ENCODE measurements around the gene FICD.
"Not testable (repeated sequence)": the region's sequence is repeated elsewhere in the genome, so short reads cannot be mapped to it uniquely, and the experiment has no call there.

Gene FICD

DNA sequence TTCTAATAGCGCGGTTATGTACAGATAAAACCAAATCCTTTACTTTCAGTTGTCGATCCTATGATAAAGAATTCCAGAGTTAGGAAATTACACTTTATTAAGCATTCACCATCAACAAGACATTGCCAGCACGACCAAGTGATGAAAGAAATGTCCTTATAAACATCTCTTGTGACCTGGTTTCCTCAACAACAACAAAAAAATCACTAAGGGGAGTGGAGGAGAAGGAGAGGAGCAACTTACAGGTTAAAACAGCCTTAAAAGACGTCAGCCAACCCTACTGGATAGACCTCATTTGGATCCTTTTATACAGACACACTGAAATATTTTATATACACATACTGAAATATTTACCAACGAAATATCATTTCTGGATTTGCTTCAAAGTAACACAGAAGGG, 23.1 kb downstream of the FICD start:
- no peak for DNase-seq (ENCODE audit: low read depth in 2 of 2)

DNA sequence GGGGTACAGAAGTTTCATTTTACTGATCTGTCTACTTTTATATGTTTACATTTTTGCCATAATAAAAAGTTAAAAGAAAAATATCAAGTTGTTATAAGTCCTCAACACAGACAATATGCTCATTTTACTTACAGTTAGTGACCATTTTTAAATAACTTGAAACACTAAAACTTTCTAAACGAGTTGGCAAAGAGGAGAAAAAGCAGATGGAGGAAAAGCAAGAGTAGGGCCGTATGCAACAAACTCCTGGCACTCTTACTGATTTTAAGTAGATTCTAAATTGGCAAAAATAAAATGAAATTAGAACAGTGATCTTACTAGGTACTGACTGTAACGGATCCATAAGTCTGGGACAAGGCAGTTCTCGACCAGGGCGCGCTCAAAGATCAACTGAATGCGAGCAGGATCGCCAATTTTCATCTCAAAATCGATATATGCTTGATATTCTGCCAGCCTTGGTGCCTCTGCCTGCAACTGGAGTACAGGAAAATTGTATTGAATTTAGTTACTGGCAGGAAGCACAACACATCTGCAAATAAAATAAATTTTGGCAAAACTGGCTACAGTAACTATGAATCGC, 23.6 kb downstream of the FICD start:
- no peak for DNase-seq (ENCODE audit: low read depth in 2 of 2)

DNA sequence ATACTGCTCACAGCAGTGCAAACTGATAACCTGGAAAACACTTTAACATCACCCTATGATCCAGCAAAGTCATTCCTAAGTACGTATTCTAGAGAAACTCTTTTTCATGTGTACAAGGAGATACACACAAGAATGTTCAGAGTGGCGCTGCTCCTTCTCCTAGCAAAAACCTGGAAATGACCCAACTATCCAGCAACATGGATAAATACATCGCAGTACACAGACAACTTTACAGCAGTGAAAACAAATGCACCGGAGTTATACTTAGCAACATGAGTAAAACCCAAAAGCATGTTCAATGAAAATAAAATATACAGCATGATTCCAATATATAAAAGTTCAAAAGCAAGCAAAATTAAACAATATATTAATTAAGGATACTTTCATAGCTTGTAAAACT, 27.2 kb downstream of the FICD start:
- no peak for DNase-seq (ENCODE audit: low read depth in 2 of 2)

DNA sequence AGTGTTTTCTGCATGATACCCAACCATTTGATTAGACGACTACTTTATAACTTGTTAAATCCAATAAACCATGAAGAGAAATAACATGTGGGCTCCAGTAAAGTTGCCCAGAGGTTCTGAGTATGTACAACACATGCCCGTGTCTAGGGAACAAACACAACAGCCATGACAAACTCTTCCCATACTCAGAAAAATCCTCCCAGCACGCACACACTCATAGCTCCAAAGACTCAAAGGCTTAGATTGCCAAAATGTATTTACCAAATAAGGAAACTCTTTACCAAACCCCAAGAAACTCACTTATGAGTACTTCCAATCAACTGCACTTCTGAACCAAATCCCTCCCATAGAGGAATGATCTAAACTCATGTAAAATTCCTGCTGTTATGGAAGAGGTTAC, 28.6 kb downstream of the FICD start:
- no peak for DNase-seq (ENCODE audit: low read depth in 2 of 2)

DNA sequence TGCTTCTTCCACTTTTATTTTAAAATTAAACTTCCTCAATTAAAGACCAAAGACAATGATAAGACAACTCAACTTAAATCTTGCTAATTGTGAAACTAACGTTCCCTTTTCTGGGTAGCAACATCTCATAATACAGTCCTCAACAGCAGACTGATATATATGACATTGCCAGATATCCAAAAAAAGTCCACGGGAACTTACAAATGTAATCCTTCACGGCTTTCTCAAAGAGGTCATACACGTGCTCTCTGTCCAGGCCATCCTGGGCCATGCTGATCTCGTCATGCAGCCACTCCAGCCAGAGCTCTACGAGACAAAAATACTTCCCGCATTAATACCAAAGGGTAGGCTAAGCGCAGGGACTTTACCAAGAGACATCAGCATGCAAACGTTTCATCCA, 32.6 kb downstream of the FICD start:
- no peak for DNase-seq (ENCODE audit: low read depth in 2 of 2)

DNA sequence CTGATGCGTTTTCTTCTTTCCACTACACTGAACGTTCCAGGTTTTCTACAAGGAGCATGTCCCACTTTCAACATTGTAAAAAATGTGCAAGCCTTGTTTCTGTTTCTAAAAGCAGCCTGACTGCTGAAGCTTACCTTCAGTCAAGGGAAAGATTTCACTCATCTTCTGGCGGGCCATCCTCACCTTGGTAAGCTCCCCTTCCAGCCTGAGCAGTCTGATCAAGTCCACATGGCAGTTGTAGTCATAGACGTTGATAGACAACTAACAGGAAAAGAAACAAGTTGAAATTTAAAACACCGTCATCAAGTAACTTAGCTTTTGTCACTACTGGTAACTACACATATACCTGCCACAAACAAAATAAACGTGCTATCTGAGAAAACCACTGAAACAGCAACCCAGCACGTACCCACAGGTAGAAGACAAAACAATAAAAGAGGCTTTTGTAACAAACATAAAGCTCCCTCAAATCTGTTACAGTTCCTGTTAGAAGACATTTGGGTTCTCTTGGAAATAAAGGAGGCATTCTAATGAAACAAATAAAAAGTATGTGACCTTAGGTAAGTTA, 34.0 kb downstream of the FICD start:
- no peak for DNase-seq (ENCODE audit: low read depth in 2 of 2)

DNA sequence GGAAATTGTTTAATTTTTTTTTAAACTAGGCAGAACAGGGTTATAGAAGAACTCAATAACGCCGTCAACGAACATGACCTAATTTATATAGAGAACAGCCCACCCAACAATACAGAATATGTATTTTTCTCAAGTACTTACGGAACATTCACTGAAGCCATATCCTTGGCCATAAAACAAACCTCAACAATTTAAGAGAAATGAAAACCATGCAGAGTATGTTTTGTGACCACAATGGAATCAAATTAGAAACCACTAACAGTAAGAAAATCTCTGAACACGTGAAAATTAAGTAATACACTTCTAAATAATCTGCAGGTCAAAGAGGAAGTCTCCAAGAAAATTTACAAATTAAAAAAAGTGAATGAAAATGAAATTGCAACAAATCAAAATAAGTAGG, 36.5 kb downstream of the FICD start:
- DNase-seq (ENCODE audit: low read depth in 2 of 2): no peak

DNA sequence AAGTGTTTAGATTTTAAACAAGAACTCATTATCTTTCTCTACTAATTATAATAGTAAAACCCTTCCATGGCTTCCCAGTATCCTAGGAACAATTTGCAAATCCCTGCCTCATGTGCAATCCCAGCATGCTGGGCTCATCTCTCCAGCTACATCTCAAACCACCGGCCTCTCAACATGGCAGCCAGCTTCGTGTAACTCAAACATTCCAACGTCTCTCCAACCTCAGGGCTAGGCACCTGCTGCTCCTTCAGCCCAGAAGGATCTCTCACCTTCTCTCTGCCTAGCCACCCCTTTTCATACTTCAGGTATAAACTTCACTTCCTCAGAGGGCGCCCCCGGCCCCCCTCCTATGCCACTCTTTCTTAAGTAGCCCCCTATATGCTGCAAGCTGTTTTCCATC, 38.7 kb downstream of the FICD start:
- DNase-seq (ENCODE audit: low read depth in 2 of 2): no peak

DNA sequence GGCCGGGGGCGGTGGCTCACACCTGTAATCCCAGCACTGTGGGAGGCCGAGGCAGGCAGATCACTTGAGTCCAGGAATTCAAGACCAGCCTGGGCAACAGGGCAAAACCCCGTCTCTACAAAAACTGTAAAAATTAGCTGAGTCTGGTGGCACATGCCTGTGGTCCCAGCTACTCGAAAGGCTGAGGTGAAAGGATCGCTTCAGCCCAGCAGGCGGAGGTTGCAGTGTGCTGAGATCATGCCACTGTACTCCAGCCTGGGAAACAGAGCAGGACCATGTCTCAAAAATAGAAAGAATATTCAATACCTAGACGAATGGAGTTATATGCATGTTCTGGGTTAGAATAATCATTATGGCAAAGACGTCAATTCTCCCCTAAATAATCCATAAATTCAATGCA, 40.3 kb downstream of the FICD start:
- DNase-seq (ENCODE audit: low read depth in 2 of 2): not testable (repeated sequence)

DNA sequence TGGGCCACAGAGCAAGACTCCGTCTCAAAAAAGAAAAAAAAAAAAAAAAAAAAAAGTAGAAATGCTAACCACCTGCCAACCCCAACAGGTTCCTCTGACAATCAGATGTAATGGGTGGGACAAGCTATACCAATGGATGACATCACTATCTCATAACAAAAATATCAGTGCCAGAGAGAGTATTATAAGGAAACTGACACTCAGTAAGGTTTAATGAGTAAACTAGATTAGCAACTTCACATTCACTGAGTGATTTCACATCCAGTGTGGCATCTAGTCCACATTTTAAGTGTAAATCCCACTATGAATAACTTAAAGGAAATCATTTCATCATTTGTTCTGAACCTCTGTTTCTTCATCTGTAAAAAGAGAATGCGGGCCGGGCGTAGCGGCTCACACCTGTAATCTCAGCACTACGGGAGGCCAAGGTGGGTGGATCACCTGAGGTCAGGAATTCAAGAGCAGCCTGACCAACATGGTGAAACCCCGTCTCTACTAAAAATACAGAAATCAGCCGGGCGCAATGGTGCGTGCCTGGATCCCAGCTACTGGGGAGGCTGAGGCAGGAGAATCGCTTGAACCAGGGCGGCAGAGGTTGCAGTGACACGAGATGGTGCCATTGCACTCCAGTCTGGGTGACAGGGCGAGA, 44.1 kb downstream of the FICD start:
- DNase-seq (ENCODE audit: low read depth in 2 of 2): no peak

DNA sequence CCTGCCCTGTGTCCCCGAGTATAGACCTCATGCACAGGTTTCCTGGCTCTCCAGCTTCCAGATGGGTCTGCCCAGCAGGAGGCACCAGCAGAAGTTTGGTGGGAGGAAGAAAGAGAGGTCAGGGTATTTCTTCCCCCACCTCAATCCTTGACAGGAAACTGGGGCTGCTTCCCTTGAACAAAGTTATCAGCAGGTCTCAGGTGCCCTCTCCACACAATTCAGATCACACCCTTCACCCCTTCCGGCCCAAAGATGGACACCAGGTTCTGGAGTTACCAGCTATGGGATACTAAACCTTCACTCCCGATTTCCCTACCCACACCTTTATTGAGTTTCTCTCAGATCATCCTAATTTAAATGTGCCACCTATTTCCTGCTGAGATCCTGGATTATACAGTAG, 44.7 kb downstream of the FICD start:
- no peak for DNase-seq (ENCODE audit: low read depth in 2 of 2)

DNA sequence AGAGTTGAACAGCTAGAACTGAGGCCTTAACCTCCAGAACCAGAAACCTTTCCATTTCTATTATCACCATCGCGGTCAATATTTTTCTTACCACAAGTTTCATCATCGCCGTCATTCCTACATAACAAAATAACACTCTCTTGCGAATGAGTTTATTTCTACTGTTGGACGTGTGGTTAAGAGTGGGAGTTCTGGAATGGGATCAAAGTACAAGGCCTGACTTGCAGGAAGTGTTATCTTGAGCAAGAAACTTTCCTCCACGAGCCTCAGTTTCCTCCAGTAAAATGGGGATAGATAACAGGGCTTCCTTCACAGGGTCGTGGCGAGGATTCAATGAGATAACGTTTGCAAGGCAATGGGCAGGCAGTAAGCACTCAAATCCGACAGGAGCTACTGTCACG, 45.2 kb downstream of the FICD start:
- DNase-seq (ENCODE audit: low read depth in 2 of 2): no peak

DNA sequence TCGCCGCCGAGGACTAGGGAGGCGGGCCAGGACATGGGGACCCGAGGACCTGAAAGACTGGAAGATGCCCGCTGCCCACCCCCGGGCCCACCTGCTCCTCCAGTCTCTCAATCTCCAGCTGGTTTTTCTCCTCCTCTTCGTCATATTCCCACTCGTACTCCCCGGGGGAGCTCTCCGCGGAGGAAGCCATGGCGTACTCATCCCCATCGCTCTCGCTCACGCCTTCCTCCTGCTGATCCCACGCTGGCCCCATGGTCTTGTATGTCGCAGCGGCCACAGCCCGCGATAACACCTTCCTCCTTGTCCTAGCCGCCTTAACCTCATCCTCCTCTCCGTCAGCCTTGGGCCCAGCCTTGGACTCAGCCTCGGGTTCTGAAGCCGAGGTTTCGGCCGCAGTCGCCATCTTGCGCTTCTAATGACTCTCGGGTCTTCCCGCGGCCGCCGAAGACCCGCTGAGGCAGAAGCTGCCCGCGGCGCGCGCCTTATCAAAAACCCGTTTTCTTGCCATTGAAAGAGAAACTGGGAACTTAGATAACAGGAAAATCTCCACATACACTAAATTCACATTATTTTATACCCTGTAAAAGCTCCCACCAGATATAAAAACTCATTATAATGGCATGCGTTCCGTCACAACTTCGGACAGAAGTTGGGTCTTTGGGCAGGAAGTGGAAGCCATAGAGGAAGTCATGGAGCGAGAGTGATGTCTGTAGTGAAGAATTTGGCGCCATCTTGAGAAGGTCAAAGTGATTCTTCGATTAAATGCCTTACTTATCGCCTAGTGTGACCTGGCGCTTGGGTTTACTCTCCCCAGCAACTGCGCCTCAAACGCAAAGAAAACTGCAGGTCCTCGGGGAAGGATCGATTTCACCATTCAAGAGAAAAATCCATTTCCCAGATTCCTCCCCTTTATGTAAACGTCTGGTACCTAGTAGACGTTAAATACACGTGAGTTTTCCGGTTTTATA, 46.0 kb downstream of the FICD start, which contains the start of gene SART3:
TSS of gene SART3 (minus strand) at position 422 of the 968 bp plus-strand sequence. CDS start at position 403, 19 bp downstream.
- peak; percentile 53 to 67 for DNase-seq (ENCODE audit: low read depth in 2 of 2)

DNA sequence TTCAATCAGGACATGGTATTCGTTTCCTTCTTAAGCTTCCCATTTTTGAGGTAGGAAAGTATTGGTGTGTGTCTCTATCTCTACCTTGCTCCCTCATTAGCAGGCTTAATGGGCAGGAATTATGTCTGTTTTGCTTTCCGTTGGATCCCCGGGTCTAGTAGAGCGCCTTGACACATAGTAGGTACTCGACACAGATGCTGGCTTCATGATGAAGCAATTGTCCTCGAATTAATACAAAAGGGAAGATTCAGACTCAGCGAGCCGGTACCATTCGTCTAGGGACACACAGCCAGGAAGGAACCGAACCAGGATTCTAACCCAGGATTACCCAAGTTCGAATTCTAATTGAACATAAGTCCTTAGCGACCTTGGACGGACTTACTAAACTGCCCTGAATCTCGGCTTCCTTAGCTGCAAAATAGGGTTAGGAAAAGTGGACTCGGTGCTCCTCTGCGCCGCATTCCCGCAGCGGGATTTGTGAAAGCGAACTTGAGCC, 46.8 kb downstream of the FICD start:
- DNase-seq (ENCODE audit: low read depth in 2 of 2): no peak

DNA sequence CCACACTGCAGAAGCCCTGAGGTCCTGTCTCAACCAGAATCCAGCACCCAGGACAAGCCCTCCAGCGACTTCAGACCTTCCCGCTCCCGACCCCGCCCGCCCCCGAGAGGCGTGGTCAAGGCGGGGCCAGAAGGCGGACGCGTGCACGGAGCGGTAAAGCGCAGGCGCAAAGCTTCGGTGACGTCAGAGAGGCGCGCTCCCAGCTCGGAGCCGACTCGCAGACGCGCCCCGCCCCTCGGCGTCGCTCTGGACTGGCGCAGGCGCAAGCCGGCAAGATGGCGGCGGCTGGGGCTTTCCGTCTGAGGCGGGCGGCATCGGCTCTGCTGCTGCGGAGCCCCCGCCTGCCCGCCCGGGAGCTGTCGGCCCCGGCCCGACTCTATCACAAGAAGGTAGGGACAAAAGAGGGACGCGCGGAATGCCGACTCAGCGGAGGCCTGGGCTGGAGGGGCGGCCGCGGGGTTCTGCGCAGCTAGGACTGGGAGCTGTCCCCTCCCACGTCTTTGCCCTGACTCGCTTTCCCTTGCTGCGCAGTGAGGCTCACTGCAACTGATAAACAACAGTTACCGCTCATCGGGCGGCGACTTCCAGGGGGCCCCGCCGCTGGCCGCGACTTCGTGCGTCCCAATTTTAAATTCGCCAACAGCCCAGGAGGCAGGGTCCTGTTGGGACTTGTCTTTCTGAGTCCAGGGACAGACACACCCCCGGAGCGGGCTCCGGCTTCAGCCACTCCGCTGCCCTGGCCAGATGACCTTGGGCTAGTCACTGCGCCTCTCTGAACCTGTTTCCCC, 47.5 kb downstream of the FICD start, which contains the start of gene ISCU:
TSS of gene ISCU (plus strand) at position 249 of the 788 bp plus-strand sequence. CDS start at position 276, 27 bp downstream.
- DNase-seq (ENCODE audit: low read depth in 2 of 2): peak; percentile 99

DNA sequence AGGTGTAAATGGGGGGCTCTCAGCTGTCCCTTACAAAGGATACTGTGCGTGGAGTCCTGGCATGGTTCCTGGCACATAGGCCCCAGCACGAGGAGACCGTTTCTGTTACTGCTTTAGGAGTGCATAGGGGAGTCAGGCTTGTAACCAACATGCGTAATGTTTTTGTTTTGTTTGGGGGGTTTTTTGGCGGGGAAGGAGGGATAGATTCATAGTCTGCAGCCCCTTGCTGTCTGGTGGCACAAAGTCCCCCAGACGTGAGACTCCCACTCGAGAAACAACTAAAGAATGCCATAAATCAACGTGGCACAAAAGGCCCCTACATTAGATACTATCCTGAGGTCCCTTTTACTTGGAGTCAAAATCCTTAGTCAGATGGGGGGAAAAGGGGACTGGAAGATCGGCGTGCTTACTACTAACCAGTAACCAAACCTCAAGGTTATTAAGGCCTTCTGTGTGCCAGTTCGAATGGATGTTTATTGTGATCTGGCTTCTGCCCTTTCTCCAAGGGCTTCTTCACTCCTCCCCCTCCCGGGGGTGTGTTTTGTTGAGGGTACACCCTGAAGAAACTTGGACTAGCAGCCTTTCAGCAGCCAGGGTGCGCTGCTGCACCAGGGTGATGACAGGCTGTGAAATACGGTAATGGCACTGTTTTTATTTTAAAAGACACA, 48.2 kb downstream of the FICD start:
- peak; percentile 66 to 67 for DNase-seq (ENCODE audit: low read depth in 2 of 2)

DNA sequence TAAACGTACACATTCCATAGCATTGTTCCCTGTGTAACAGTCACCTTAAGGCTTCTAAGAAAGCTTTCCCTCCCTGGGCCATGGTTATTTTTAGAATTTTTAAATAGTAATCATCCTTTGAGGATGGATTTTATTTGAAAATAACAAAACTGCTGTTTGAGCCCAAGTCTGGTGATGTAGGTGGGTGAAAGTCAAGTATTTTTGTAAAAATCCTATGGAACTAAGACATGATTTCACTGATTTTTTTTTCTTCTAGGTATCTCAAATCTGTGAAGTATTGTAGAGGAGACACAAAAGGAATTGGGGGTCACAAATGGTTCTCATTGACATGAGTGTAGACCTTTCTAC, 48.7 kb downstream of the FICD start:
- DNase-seq (ENCODE audit: low read depth in 2 of 2): no peak

DNA sequence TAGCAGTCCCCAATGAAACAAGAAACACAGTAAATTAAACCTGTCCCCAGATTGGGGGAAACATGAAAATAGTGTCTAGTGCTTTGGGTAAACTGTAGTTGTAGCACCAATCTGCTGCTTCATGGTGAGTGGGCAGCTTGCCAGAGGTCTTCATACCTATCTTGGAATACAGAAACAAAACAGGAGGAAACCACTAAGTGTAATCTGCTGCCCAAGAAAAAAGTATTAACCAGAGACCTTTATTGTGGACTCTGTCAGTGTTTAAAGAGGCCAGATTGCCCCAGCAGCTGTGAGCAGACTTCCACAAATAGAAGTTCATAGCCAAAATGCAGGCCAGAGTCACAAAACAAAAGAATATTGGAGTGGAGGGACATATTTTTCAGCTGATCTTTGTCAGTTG, 49.6 kb downstream of the FICD start:
- no peak for DNase-seq (ENCODE audit: low read depth in 2 of 2)

DNA sequence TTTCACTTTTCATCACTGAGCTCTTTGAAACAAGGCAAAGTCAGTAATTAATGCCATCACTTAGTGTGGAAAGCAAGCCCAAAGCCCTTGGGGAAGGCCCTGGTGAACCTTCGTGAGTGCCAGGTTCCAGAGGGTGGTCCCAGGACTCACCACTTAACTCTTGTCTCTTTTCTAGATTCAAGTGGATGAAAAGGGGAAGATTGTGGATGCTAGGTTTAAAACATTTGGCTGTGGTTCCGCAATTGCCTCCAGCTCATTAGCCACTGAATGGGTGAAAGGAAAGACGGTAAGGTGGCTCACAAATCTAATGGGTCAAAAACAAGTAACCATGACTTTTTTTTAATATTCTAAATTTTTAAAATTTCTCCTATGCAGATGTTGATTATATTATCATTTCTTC, 50.1 kb downstream of the FICD start:
- no peak for DNase-seq (ENCODE audit: low read depth in 2 of 2)

DNA sequence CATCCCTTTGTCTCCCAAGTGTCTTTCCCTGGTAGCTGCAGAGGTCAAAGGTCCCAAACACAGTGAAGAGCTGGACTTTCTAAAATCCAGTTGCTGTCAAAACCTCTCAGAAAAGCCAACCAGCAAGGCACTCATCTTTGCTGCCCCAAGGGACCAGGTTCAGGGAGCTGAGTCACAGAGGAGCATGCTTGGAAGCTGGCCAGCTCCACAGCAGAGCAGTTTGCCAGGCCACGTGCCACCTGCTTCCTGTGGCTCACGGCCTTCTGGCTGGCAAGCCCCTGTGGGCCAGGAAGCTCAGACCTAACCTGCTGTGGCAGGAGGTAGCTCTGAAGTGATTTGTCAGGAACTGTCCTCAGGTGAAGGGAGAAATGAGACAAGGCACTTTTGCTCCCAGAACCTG, 50.9 kb downstream of the FICD start:
- peak; percentile 17 to 31 for DNase-seq (ENCODE audit: low read depth in 2 of 2)

DNA sequence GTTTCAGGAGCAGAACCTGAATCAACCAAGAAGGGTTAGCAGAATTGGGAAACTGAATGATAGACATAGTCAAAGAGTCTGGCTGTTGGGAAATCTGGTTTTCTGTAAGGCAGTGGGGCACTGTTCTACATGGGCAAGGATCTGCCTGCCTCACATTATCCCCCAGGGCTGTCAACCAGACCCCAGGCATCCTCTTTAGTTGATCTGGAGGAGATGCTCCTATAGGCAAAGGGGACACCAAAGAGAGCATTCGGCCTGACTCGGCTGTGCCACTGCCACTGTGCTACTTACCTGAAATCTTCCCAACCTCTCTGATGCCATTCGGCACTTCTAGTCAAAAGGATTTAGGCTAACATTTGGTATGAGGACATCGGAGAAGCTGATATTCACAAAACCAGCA, 51.4 kb downstream of the FICD start:
- DNase-seq (ENCODE audit: low read depth in 2 of 2): no peak
